GM23338 (cell line): ENCODE measurements around the gene WDR37. TPM values are rescaled to one million over a fixed set of nuclear protein-coding genes. Genes with fewer than 3 reads are reported as not detected.

Experiments
- ATAC-seq: fragments of 200-7000 bp; cut with Tn5 transposase; 3 replicates; pipeline ENCODE4 v1.9.1; 2020
- DNase-seq: peaks from one replicate; pipeline ENCODE4 v3.0.0-alpha.2; 2015; ENCODE audit warnings: low spot score
- H2AFZ ChIP-seq: fragments of 200-600 bp; sonication (generic); 2 replicates; pipeline ENCODE4 v1.8.0; 2016; ENCODE audit warnings: antibody characterized with exemption, mild to moderate bottlenecking, moderate library complexity
- H3F3A ChIP-seq: fragments of 200-600 bp; sonication (generic); replicated peaks from 2 replicates; pipeline ENCODE4 v1.8.0; 2017; ENCODE audit warnings: antibody characterized with exemption, mixed run types, low read depth
- H3K27ac ChIP-seq: fragments of 200-600 bp; sonication (generic); 2 replicates; pipeline ENCODE4 v1.6.1; 2016; ENCODE audit warnings: low read depth
- H3K27me3 ChIP-seq: fragments of 200-600 bp; sonication (generic); 2 replicates; pipeline ENCODE4 v1.8.0; 2016; ENCODE audit warnings: mild to moderate bottlenecking, mixed run types, moderate library complexity; ENCODE audit not compliant: insufficient read depth
- H3K36me3 ChIP-seq: fragments of 200-600 bp; sonication (generic); 2 replicates; pipeline ENCODE4 v1.8.0; 2016; ENCODE audit warnings: mild to moderate bottlenecking; ENCODE audit not compliant: insufficient read depth
- H3K4me1 ChIP-seq: fragments of 200-600 bp; sonication (generic); 2 replicates; pipeline ENCODE4 v1.8.0; 2016; ENCODE audit warnings: mild to moderate bottlenecking, moderate library complexity; ENCODE audit not compliant: insufficient read depth
- H3K4me2 ChIP-seq: fragments of 200-600 bp; sonication (generic); 2 replicates; pipeline ENCODE4 v1.7.1; 2017; ENCODE audit warnings: mixed run types
- H3K4me3 ChIP-seq: fragments of 200-600 bp; sonication (generic); 2 replicates; pipeline ENCODE4 v1.6.1; 2016; ENCODE audit warnings: mixed run types
- H3K79me2 ChIP-seq: fragments of 200-600 bp; sonication (generic); replicated peaks from 2 replicates; pipeline ENCODE4 v1.8.0; 2017; ENCODE audit warnings: mild to moderate bottlenecking; ENCODE audit not compliant: insufficient read depth
- H3K9me2 ChIP-seq: fragments of 200-600 bp; sonication (generic); 2 replicates; pipeline ENCODE4 v1.8.0; 2017; ENCODE audit not compliant: insufficient read depth
- H4K20me1 ChIP-seq: fragments of 200-600 bp; sonication (generic); replicated peaks from 2 replicates; pipeline ENCODE4 v1.8.0; 2017; ENCODE audit warnings: mild to moderate bottlenecking; ENCODE audit not compliant: insufficient read depth
- H3K27ac Mint-ChIP-seq: 2 replicates; pipeline ENCODE4 v1.8.0; 2020; ENCODE audit warnings: inconsistent platforms, mild to moderate bottlenecking, moderate library complexity, mixed read lengths
- H3K27me3 Mint-ChIP-seq: 3 replicates; pipeline ENCODE4 v1.8.0; 2022; ENCODE audit warnings: low read depth, mild to moderate bottlenecking, moderate library complexity, mixed read lengths, inconsistent platforms; ENCODE audit not compliant: insufficient read depth, poor library complexity
- H3K36me3 Mint-ChIP-seq: 3 replicates; pipeline ENCODE4 v1.8.0; 2021; ENCODE audit warnings: low read depth, mild to moderate bottlenecking, inconsistent platforms, moderate library complexity, mixed read lengths
- H3K4me1 Mint-ChIP-seq: 3 replicates; pipeline ENCODE4 v1.8.0; 2020; ENCODE audit warnings: mild to moderate bottlenecking, inconsistent platforms, mixed read lengths
- H3K4me3 Mint-ChIP-seq: 3 replicates; pipeline ENCODE4 v1.8.0; 2021; ENCODE audit warnings: moderate library complexity, mild to moderate bottlenecking, inconsistent platforms, mixed read lengths
- H3K9me3 Mint-ChIP-seq: 3 replicates; pipeline ENCODE4 v1.8.0; 2020; ENCODE audit warnings: moderate library complexity, mild to moderate bottlenecking, inconsistent platforms, mixed read lengths
- EZH2 ChIP-seq: fragments of 200-600 bp; sonication (generic); IDR thresholded peaks from one replicate; pipeline ENCODE4 v1.8.0; 2017; ENCODE audit warnings: antibody characterized with exemption, mild to moderate bottlenecking, low read depth; ENCODE audit not compliant: unreplicated experiment
- EZH2phosphoT487 ChIP-seq: fragments of 200-600 bp; sonication (generic); IDR thresholded peaks from one replicate; pipeline ENCODE4 v1.8.1; 2018; ENCODE audit warnings: antibody characterized with exemption; ENCODE audit not compliant: unreplicated experiment
- JUNB ChIP-seq: IDR thresholded peaks from one replicate; pipeline ENCODE4 v1.6.1; 2016; ENCODE audit warnings: antibody characterized with exemption; ENCODE audit not compliant: unreplicated experiment
- NANOG ChIP-seq: IDR thresholded peaks from 2 replicates; pipeline ENCODE4 v1.6.1; 2016; ENCODE audit warnings: antibody characterized with exemption, borderline replicate concordance
- POLR2AphosphoS5 ChIP-seq: IDR thresholded peaks from 2 replicates; pipeline ENCODE4 v1.6.1; 2016; ENCODE audit warnings: antibody characterized with exemption, low read depth
- STAT1 ChIP-seq: IDR thresholded peaks from one replicate; pipeline ENCODE4 v1.6.1; 2016; ENCODE audit warnings: antibody characterized with exemption; ENCODE audit not compliant: unreplicated experiment
- ZNF114 ChIP-seq: fragments of 250-450 bp; sonication (Bioruptor Pico); IDR thresholded peaks from 2 replicates; pipeline ENCODE4 v1.5.0; 2020; ENCODE audit warnings: mild to moderate bottlenecking, moderate library complexity
- polyA plus RNA-seq: library from polyadenylated mRNA; unstranded; fragments of >200 nt; fragmentation: Nextera tagmentation; extraction: Ambion mirVana; gene quantifications from 2 replicates; pipeline ENCODE4 v1.2.1, GENCODE V29; 2016
- total RNA-seq: library from RNA; depleted of rRNA; stranded (reverse); fragments of >200 nt; shearing (Covaris generic); gene quantifications from 2 replicates; pipeline ENCODE4 v1.2.3, GENCODE V29; 2014
- TF ChIP-seq, protein P1 (sequence below): fragments of 250-450 bp; sonication (Bioruptor Pico); IDR thresholded peaks from 2 replicates; pipeline ENCODE4 v1.5.0; 2020; ENCODE audit warnings: mild to moderate bottlenecking, moderate library complexity
- TF ChIP-seq, protein P2 (sequence below): IDR thresholded peaks from 2 replicates; pipeline ENCODE4 v1.6.1; 2016; ENCODE audit warnings: antibody characterized with exemption

WDR37 gene
- total and polyA plus RNA-seq, 2 experiments from 2014 or later = 6.0 to 10.2 TPM

DNA sequence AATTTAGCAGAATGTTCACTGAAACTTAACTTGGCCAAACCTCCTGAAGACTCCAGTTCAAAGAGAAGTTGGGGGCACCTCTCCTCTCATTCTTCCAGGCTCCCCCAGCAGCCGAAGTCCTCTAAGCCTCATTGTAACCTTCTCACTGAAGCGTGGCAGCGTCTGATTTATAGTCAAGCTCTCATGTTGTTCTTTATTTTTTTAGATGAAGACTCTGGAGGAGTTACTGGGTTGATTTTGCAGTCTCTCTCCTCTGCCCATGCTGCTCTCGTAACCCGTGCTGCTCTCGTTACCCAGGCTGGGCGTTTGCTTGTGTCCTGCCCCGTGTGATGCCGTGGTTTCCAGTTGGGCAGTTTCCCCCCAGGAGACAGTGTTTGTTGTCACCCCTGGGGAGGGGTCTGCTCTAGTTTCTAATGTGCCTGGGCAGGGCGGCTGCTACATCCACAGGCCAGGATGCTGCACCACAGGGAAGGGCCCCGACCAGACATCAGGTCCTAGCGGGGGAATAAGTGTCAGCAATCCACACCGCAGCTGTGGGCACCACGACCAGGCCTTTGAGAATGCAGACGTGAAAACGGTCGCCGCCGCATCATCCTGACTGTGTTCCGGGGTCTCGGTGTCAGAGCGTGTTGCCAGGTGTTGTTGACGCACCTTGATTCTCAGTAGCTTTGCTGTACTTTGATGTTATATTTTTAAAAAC lies 65.2 kb downstream of the WDR37 start:
- Histone ChIP-seq H3K4me2 (no peak overlapping the region), H4K20me1 (no peaks in the 10 kb centered on the region; the same call in none of the 2 replicates), H3K27ac (no peak overlapping the region), H3K79me2 (no peaks in the 10 kb centered on the region; the same call in 1 of the 2 replicates), H3K27me3 (no peaks in the 10 kb centered on the region), H3K4me1 (no peaks in the 10 kb centered on the region), H3K9me2 (no peaks in the 10 kb centered on the region), H3K36me3 (peaks cover 3% of the 10 kb centered on the region; the same call in 1 of the 2 replicates), H3F3A (no peaks in the 10 kb centered on the region), H3K4me3 (no peak overlapping the region), H2AFZ (no peak overlapping the region)
- Mint-ChIP-seq H3K9me3 (no peaks in the 10 kb centered on the region), H3K27me3 (no peaks in the 10 kb centered on the region), H3K27ac (no peak overlapping the region; the same call in 1 of the 2 replicates), H3K4me1 (no peaks in the 10 kb centered on the region), H3K4me3 (no peak overlapping the region), H3K36me3 (peaks cover 29% of the 10 kb centered on the region)
- TF ChIP-seq, protein P1, sequence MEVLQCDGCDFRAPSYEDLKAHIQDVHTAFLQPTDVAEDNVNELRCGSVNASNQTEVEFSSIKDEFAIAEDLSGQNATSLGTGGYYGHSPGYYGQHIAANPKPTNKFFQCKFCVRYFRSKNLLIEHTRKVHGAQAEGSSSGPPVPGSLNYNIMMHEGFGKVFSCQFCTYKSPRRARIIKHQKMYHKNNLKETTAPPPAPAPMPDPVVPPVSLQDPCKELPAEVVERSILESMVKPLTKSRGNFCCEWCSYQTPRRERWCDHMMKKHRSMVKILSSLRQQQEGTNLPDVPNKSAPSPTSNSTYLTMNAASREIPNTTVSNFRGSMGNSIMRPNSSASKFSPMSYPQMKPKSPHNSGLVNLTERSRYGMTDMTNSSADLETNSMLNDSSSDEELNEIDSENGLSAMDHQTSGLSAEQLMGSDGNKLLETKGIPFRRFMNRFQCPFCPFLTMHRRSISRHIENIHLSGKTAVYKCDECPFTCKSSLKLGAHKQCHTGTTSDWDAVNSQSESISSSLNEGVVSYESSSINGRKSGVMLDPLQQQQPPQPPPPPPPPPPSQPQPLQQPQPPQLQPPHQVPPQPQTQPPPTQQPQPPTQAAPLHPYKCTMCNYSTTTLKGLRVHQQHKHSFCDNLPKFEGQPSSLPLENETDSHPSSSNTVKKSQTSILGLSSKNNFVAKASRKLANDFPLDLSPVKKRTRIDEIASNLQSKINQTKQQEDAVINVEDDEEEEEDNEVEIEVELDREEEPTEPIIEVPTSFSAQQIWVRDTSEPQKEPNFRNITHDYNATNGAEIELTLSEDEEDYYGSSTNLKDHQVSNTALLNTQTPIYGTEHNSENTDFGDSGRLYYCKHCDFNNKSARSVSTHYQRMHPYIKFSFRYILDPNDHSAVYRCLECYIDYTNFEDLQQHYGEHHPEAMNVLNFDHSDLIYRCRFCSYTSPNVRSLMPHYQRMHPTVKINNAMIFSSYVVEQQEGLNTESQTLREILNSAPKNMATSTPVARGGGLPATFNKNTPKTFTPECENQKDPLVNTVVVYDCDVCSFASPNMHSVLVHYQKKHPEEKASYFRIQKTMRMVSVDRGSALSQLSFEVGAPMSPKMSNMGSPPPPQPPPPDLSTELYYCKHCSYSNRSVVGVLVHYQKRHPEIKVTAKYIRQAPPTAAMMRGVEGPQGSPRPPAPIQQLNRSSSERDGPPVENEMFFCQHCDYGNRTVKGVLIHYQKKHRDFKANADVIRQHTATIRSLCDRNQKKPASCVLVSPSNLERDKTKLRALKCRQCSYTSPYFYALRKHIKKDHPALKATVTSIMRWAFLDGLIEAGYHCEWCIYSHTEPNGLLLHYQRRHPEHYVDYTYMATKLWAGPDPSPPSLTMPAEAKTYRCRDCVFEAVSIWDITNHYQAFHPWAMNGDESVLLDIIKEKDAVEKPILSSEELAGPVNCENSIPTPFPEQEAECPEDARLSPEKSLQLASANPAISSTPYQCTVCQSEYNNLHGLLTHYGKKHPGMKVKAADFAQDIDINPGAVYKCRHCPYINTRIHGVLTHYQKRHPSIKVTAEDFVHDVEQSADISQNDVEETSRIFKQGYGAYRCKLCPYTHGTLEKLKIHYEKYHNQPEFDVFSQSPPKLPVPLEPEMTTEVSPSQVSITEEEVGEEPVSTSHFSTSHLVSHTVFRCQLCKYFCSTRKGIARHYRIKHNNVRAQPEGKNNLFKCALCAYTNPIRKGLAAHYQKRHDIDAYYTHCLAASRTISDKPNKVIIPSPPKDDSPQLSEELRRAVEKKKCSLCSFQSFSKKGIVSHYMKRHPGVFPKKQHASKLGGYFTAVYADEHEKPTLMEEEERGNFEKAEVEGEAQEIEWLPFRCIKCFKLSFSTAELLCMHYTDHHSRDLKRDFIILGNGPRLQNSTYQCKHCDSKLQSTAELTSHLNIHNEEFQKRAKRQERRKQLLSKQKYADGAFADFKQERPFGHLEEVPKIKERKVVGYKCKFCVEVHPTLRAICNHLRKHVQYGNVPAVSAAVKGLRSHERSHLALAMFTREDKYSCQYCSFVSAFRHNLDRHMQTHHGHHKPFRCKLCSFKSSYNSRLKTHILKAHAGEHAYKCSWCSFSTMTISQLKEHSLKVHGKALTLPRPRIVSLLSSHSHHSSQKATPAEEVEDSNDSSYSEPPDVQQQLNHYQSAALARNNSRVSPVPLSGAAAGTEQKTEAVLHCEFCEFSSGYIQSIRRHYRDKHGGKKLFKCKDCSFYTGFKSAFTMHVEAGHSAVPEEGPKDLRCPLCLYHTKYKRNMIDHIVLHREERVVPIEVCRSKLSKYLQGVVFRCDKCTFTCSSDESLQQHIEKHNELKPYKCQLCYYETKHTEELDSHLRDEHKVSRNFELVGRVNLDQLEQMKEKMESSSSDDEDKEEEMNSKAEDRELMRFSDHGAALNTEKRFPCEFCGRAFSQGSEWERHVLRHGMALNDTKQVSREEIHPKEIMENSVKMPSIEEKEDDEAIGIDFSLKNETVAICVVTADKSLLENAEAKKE (CRISPR knock-in tag) = no peak
- no peak for TF ChIP-seq ZNF114
- TF ChIP-seq STAT1 = no peak
- TF ChIP-seq EZH2phosphoT487 = no peak
- no peak for TF ChIP-seq EZH2
- TF ChIP-seq, protein P2, sequence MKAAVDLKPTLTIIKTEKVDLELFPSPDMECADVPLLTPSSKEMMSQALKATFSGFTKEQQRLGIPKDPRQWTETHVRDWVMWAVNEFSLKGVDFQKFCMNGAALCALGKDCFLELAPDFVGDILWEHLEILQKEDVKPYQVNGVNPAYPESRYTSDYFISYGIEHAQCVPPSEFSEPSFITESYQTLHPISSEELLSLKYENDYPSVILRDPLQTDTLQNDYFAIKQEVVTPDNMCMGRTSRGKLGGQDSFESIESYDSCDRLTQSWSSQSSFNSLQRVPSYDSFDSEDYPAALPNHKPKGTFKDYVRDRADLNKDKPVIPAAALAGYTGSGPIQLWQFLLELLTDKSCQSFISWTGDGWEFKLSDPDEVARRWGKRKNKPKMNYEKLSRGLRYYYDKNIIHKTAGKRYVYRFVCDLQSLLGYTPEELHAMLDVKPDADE = no peak
- no peak for TF ChIP-seq POLR2AphosphoS5
- no peak for TF ChIP-seq JUNB
- no peak for TF ChIP-seq NANOG
- ATAC-seq = no peak
- no peak for DNase-seq
